Adipocyte (in vitro differentiated cells): ENCODE measurements around the gene FGF16.
A peak's percentile ranks its signal among the peaks of the same experiment; 100 is the strongest.
"Not testable (repeated sequence)": the region's sequence is repeated elsewhere in the genome, so short reads cannot be mapped to it uniquely, and the experiment has no call there.

Experiments used
- DNase-seq: peaks from one replicate; pipeline ENCODE4 v3.0.0-alpha.2; 2015; ENCODE audit warnings: low read depth
- H3K27me3 ChIP-seq: replicated peaks from 2 replicates; pipeline ENCODE4 v1.7.0; 2013; ENCODE audit warnings: mild to moderate bottlenecking, low read length, moderate library complexity; ENCODE audit not compliant: control insufficient read depth, insufficient read depth
- H3K36me3 ChIP-seq: 2 replicates; pipeline ENCODE4 v1.7.0; 2013; ENCODE audit warnings: low read length, mild to moderate bottlenecking, moderate library complexity; ENCODE audit not compliant: control insufficient read depth, insufficient read depth, severe bottlenecking
- H3K4me1 ChIP-seq: 2 replicates; pipeline ENCODE4 v1.7.0; 2013; ENCODE audit warnings: mild to moderate bottlenecking, low read length, moderate library complexity; ENCODE audit not compliant: control insufficient read depth, insufficient read depth
- H3K4me3 ChIP-seq: 2 replicates; pipeline ENCODE4 v1.7.0; 2013; ENCODE audit warnings: mild to moderate bottlenecking, low read length, moderate library complexity
- H3K9ac ChIP-seq: 2 replicates; pipeline ENCODE4 v1.7.0; 2013; ENCODE audit warnings: mild to moderate bottlenecking, low read length, moderate library complexity
- H3K9me3 ChIP-seq: 2 replicates; pipeline ENCODE4 v1.7.0; 2013; ENCODE audit warnings: mild to moderate bottlenecking, low read length, moderate library complexity; ENCODE audit not compliant: control insufficient read depth

Gene FGF16

GRCh38 chrX:77446908-77447652, at the start of gene FGF16:
Gene FGF16, plus strand, starts transcription at chrX:77447389. Its CDS starts 286 bp downstream, at chrX:77447675.
- no peaks in the 10 kb centered on the region for H3K9me3 ChIP-seq
- peak; percentile 42 for DNase-seq
- H3K27me3 ChIP-seq: peaks cover 13% of the 10 kb centered on the region
- H3K4me3 ChIP-seq: peak within 1 kb of the TSS; percentile 76
- H3K9ac ChIP-seq: no peak within 1 kb of the TSS
- peaks cover 3% of the 10 kb centered on the region for H3K4me1 ChIP-seq
- no peaks in the 10 kb centered on the region for H3K36me3 ChIP-seq

GRCh38 chrX:77398330-77398954, 48.7 kb upstream of the FGF16 start:
- Histone ChIP-seq H3K27me3 (no peaks in the 10 kb centered on the region), H3K36me3 (no peaks in the 10 kb centered on the region), H3K4me1 (no peaks in the 10 kb centered on the region), H3K4me3 (no peak overlapping the region), H3K9me3 (peaks cover 3% of the 10 kb centered on the region), H3K9ac (no peak overlapping the region)
- DNase-seq: no peak

- Histone ChIP-seq H3K36me3 (no peaks in the 10 kb centered on the region), H3K4me3 (no peak overlapping the region), H3K4me1 (no peaks in the 10 kb centered on the region)
Observed at GRCh38 chrX:77404419-77404818, 42.8 kb upstream of the FGF16 start.

GRCh38 chrX:77407821-77408220, 39.4 kb upstream of the FGF16 start:
- H3K9ac ChIP-seq, H3K4me3 ChIP-seq, H3K27me3 ChIP-seq, H3K36me3 ChIP-seq, DNase-seq, H3K4me1 ChIP-seq: not testable (repeated sequence)
- H3K9me3 ChIP-seq: peaks cover 13% of the 10 kb centered on the region

More at GRCh38 chrX:77404419-77404818, 42.8 kb upstream of the FGF16 start:
- H3K9ac ChIP-seq: no peak overlapping the region
- H3K9me3 ChIP-seq: peaks cover 8% of the 10 kb centered on the region
- DNase-seq: no peak
- no peaks in the 10 kb centered on the region for H3K27me3 ChIP-seq

- H3K9ac ChIP-seq: no peak overlapping the region
- H3K9me3 ChIP-seq: peaks cover 13% of the 10 kb centered on the region
- H3K4me3 ChIP-seq: no peak overlapping the region
- H3K36me3 ChIP-seq: no peaks in the 10 kb centered on the region
- no peaks in the 10 kb centered on the region for H3K4me1 ChIP-seq
- no peak for DNase-seq
- no peaks in the 10 kb centered on the region for H3K27me3 ChIP-seq
Observed at GRCh38 chrX:77412631-77413030, 34.6 kb upstream of the FGF16 start.

- Histone ChIP-seq H3K9ac (no peak overlapping the region), H3K4me1 (no peaks in the 10 kb centered on the region), H3K4me3 (no peak overlapping the region), H3K36me3 (no peaks in the 10 kb centered on the region), H3K27me3 (peaks cover 3% of the 10 kb centered on the region), H3K9me3 (peaks cover 3% of the 10 kb centered on the region)
- DNase-seq: no peak
Observed at GRCh38 chrX:77415161-77415560, 32.0 kb upstream of the FGF16 start.

- Histone ChIP-seq H3K4me1 (no peaks in the 10 kb centered on the region), H3K36me3 (no peaks in the 10 kb centered on the region), H3K9ac (no peak overlapping the region), H3K4me3 (no peak overlapping the region), H3K9me3 (peaks cover 10% of the 10 kb centered on the region), H3K27me3 (peaks cover 3% of the 10 kb centered on the region)
- DNase-seq: no peak
Observed at GRCh38 chrX:77415882-77416281, 31.3 kb upstream of the FGF16 start.

GRCh38 chrX:77422891-77423648, 24.1 kb upstream of the FGF16 start:
- no peak for DNase-seq
- no peaks in the 10 kb centered on the region for H3K36me3 ChIP-seq
- H3K4me1 ChIP-seq: peaks cover 8% of the 10 kb centered on the region
- no peak overlapping the region for H3K4me3 ChIP-seq
- peaks cover 12% of the 10 kb centered on the region for H3K9me3 ChIP-seq
- peaks cover 3% of the 10 kb centered on the region for H3K27me3 ChIP-seq
- H3K9ac ChIP-seq: no peak overlapping the region

GRCh38 chrX:77426811-77427210, 20.4 kb upstream of the FGF16 start:
- Histone ChIP-seq H3K36me3 (no peaks in the 10 kb centered on the region), H3K9me3 (no peaks in the 10 kb centered on the region), H3K9ac (no peak overlapping the region), H3K27me3 (no peaks in the 10 kb centered on the region), H3K4me3 (no peak overlapping the region), H3K4me1 (peaks cover 12% of the 10 kb centered on the region)
- DNase-seq: no peak

- no peaks in the 10 kb centered on the region for H3K9me3 ChIP-seq
Observed at GRCh38 chrX:77427611-77428010, 19.6 kb upstream of the FGF16 start.

GRCh38 chrX:77428551-77428950, 18.6 kb upstream of the FGF16 start:
- no peak for DNase-seq
- Histone ChIP-seq H3K27me3 (peaks cover 2% of the 10 kb centered on the region), H3K9me3 (no peaks in the 10 kb centered on the region), H3K9ac (no peak overlapping the region), H3K36me3 (no peaks in the 10 kb centered on the region), H3K4me3 (no peak overlapping the region), H3K4me1 (peaks cover 12% of the 10 kb centered on the region)

More at GRCh38 chrX:77427611-77428010, 19.6 kb upstream of the FGF16 start:
- H3K9ac ChIP-seq: no peak overlapping the region
- no peaks in the 10 kb centered on the region for H3K27me3 ChIP-seq
- H3K4me3 ChIP-seq: no peak overlapping the region
- H3K4me1 ChIP-seq: peaks cover 12% of the 10 kb centered on the region
- no peak for DNase-seq
- no peaks in the 10 kb centered on the region for H3K36me3 ChIP-seq
